Neural progenitor cell (in vitro differentiated cells): Measurements from ENCODE around the gene ASMT. TPM values are rescaled to one million over a fixed set of nuclear protein-coding genes. Genes with fewer than 3 reads are reported as not detected.

ENCODE experiments used
- DNase-seq: peaks from one replicate; pipeline ENCODE4 v3.0.0-alpha.2; 2016; ENCODE audit warnings: low spot score
- H2AFZ ChIP-seq: fragments of 200-600 bp; sonication (generic); replicated peaks from 2 replicates; pipeline ENCODE4 v1.6.1; 2016; ENCODE audit warnings: antibody characterized with exemption
- H3F3A ChIP-seq: fragments of 200-600 bp; sonication (generic); 2 replicates; pipeline ENCODE4 v1.6.1; 2016; ENCODE audit warnings: antibody characterized with exemption, low read depth
- H3K27ac ChIP-seq: fragments of 200-600 bp; sonication (generic); 2 replicates; pipeline ENCODE4 v1.5.1; 2016; ENCODE audit warnings: mild to moderate bottlenecking
- H3K27me3 ChIP-seq: fragments of 200-600 bp; sonication (generic); 2 replicates; pipeline ENCODE4 v1.6.1; 2016; ENCODE audit warnings: mild to moderate bottlenecking, moderate library complexity
- H3K36me3 ChIP-seq: fragments of 200-600 bp; sonication (generic); 2 replicates; pipeline ENCODE4 v1.5.1; 2016
- H3K4me1 ChIP-seq: fragments of 200-600 bp; sonication (generic); 2 replicates; pipeline ENCODE4 v1.6.1; 2016; ENCODE audit warnings: mixed run types
- H3K4me2 ChIP-seq: fragments of 200-600 bp; sonication (generic); 2 replicates; pipeline ENCODE4 v1.6.1; 2016
- H3K4me3 ChIP-seq: fragments of 200-600 bp; sonication (generic); 2 replicates; pipeline ENCODE4 v1.5.1; 2016
- H3K79me2 ChIP-seq: fragments of 200-600 bp; sonication (generic); 2 replicates; pipeline ENCODE4 v1.6.1; 2016; ENCODE audit warnings: low read depth
- H3K9ac ChIP-seq: fragments of 200-600 bp; sonication (generic); 2 replicates; pipeline ENCODE4 v1.6.1; 2016
- H3K9me3 ChIP-seq: fragments of 200-600 bp; sonication (generic); 2 replicates; pipeline ENCODE4 v1.5.1; 2016; ENCODE audit warnings: low read depth
- H4K20me1 ChIP-seq: fragments of 200-600 bp; sonication (generic); 2 replicates; pipeline ENCODE4 v1.6.1; 2016; ENCODE audit warnings: low read depth
- H3K27ac Mint-ChIP-seq: 3 replicates; pipeline ENCODE4 v1.8.0; 2021; ENCODE audit warnings: mixed read lengths
- H3K27me3 Mint-ChIP-seq: 2 replicates; pipeline ENCODE4 v1.8.0; 2022; ENCODE audit warnings: low read depth, mild to moderate bottlenecking, inconsistent platforms, moderate library complexity, mixed read lengths; ENCODE audit not compliant: insufficient read depth
- H3K36me3 Mint-ChIP-seq: 3 replicates; pipeline ENCODE4 v1.8.0; 2021; ENCODE audit warnings: mixed read lengths
- H3K4me1 Mint-ChIP-seq: 3 replicates; pipeline ENCODE4 v1.8.0; 2021; ENCODE audit warnings: mixed read lengths
- H3K4me3 Mint-ChIP-seq: 3 replicates; pipeline ENCODE4 v1.8.0; 2021; ENCODE audit warnings: mild to moderate bottlenecking, moderate library complexity, mixed read lengths
- H3K9me3 Mint-ChIP-seq: 3 replicates; pipeline ENCODE4 v1.8.0; 2020; ENCODE audit warnings: mixed read lengths
- EZH2 ChIP-seq: fragments of 200-600 bp; sonication (generic); IDR thresholded peaks from 2 replicates; pipeline ENCODE4 v1.6.1; 2017; ENCODE audit warnings: antibody characterized with exemption, mild to moderate bottlenecking, moderate library complexity
- EZH2phosphoT487 ChIP-seq: fragments of 200-600 bp; sonication (generic); IDR thresholded peaks from 2 replicates; pipeline ENCODE4 v1.6.1; 2017; ENCODE audit warnings: antibody characterized with exemption
- total RNA-seq: library from RNA; depleted of rRNA; stranded (reverse); fragments of >200 nt; gene quantifications from 2 replicates; pipeline ENCODE4 v1.2.3, GENCODE V29; 2015; ENCODE audit warnings: low replicate concordance
- TF ChIP-seq, protein P1 (sequence below): fragments of 200-600 bp; sonication (generic); IDR thresholded peaks from 2 replicates; pipeline ENCODE4 v1.5.1; 2017; ENCODE audit warnings: antibody characterized with exemption, mild to moderate bottlenecking

The ASMT gene
- total RNA-seq, 1 donor from 2014 or later = not detected

DNA sequence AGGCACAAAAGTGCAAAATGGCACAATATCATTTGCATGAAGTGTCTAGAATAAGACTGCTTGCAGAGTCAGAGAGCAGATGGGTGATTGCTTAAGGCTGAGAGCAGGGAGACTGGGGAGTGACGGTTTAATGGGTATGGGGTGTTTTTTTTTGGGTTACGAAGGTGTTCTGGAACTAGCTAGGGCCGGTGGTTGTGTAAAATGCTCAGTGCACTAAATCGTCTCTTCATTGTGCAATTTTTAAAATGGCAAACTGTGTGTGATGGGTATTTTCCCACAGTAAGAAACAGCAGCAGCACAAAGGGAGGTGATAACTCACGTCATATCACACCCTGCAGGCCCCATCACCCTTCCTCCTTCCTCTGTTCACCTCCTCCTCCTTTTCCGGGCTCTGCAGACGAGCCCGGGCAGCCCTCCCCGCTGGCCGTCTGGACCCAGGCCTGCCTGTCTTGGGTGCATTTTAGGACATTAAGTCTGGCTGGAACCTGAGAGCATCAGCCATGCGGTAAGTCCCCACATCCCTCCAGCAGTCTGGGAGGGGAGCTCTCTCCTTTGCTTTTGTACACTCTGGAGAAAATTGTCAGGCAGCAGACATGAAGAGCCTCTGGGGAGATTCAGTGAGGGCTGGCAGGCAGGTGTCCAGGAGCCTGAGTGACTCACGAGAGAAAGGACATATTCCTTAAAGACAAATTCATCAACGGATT is 42.7 kb downstream of the ASMT start:
- Histone ChIP-seq H2AFZ (peak overlapping the region; percentile 77), H3K36me3 (no peaks in the 10 kb centered on the region), H3K4me3 (no peak overlapping the region), H3K27me3 (no peaks in the 10 kb centered on the region), H3K27ac (peak overlapping the region; percentile 24), H3K4me1 (peaks cover 13% of the 10 kb centered on the region), H3K79me2 (no peaks in the 10 kb centered on the region), H3K9me3 (no peaks in the 10 kb centered on the region), H3K4me2 (peak overlapping the region; percentile 37), H4K20me1 (no peaks in the 10 kb centered on the region), H3K9ac (no peak overlapping the region), H3F3A (peaks cover 15% of the 10 kb centered on the region)
- peaks cover 33% of the 10 kb centered on the region for H3K4me1 Mint-ChIP-seq
- peak overlapping the region; percentile 16 for H3K4me3 Mint-ChIP-seq
- no peak for TF ChIP-seq EZH2phosphoT487
- TF ChIP-seq, protein P1, sequence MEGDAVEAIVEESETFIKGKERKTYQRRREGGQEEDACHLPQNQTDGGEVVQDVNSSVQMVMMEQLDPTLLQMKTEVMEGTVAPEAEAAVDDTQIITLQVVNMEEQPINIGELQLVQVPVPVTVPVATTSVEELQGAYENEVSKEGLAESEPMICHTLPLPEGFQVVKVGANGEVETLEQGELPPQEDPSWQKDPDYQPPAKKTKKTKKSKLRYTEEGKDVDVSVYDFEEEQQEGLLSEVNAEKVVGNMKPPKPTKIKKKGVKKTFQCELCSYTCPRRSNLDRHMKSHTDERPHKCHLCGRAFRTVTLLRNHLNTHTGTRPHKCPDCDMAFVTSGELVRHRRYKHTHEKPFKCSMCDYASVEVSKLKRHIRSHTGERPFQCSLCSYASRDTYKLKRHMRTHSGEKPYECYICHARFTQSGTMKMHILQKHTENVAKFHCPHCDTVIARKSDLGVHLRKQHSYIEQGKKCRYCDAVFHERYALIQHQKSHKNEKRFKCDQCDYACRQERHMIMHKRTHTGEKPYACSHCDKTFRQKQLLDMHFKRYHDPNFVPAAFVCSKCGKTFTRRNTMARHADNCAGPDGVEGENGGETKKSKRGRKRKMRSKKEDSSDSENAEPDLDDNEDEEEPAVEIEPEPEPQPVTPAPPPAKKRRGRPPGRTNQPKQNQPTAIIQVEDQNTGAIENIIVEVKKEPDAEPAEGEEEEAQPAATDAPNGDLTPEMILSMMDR = no peak
- TF ChIP-seq EZH2 = no peak
- peaks cover 12% of the 10 kb centered on the region for H3K9me3 Mint-ChIP-seq
- H3K27me3 Mint-ChIP-seq = peaks cover 14% of the 10 kb centered on the region
- H3K27ac Mint-ChIP-seq = peak overlapping the region; percentile 99
- peaks cover 3% of the 10 kb centered on the region for H3K36me3 Mint-ChIP-seq
- peak; percentile 42 for DNase-seq

DNA sequence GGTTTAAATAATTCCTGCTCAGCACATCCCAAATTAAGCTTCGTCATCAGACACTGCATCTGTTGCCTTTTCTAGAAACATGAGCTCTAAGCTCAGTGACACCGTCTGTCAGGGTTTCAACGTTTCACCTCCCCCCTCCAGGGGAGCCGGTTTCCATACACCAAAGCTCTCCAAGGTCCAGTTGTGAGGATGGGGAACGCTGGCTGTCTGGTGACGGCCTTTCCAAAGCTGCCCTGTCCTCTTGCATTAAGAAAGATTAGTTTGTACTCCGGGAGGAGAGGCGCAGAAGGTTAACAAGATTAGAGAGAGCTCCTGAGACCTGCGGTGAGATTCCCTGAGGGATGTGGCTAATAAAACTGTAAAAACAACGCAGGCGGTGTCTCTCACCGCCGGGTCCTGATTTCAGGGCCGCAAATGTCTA is 43.2 kb downstream of the ASMT start:
- peak overlapping the region; percentile 73 for H3K4me3 Mint-ChIP-seq
- peak overlapping the region; percentile 37 for H3K4me2 ChIP-seq

DNA sequence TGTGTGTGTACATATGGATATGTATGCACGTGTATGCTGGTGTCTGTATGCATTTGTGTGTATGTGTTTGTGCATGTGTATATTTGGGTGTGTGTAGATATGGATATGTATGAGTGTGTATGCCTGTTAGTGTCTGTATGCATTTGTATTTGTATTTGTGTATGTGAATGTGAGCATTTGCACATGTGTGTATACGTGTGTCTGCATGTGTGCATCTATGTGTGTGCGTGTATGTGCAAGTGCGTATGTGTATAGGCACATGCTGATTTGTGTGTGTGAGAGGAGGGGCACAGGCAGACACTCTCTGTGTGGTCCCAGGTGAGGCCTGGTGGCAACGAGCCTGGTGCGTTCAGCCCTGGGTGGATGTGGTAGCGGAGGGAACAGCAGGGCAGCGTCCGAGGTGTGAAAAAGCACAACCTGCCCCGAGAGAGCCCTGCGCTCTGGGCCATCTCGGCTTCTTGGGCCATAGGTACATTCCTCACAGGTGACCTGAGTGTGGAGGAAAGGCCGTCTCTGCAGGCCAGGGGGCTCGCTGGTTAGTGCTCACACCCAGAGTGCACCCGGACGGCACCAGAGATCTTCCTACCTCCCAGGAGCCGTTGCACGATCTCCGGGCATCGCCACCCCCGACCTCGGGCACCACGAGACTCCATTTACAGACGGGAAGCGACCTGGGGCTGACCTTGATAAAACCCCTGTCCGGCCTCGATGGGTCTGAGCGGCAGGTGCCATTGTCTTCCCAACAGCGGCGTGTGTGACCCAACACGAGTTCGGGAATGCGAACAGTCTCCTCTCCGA is 45.0 kb downstream of the ASMT start:
- no peak for DNase-seq
- peak overlapping the region; percentile 70 for H3K27ac Mint-ChIP-seq
- H3K9me3 Mint-ChIP-seq = peaks cover 8% of the 10 kb centered on the region
- Histone ChIP-seq H3K9me3 (no peaks in the 10 kb centered on the region), H3K27me3 (no peaks in the 10 kb centered on the region), H3K4me2 (no peak overlapping the region), H3K27ac (no peak overlapping the region), H3K79me2 (no peaks in the 10 kb centered on the region), H3K4me3 (no peak overlapping the region), H3K9ac (no peak overlapping the region), H4K20me1 (no peaks in the 10 kb centered on the region), H3K36me3 (no peaks in the 10 kb centered on the region), H3K4me1 (peaks cover 13% of the 10 kb centered on the region), H3F3A (peaks cover 13% of the 10 kb centered on the region), H2AFZ (no peak overlapping the region)
- peaks cover 12% of the 10 kb centered on the region for H3K27me3 Mint-ChIP-seq
- H3K4me3 Mint-ChIP-seq = peak overlapping the region; percentile 1
- H3K4me1 Mint-ChIP-seq = peaks cover 37% of the 10 kb centered on the region
- TF ChIP-seq EZH2phosphoT487 (no peak), EZH2 (no peak)
- TF ChIP-seq, protein P1 = no peak
- H3K36me3 Mint-ChIP-seq = peaks cover 3% of the 10 kb centered on the region

More for the DNA sequence above, 43.2 kb downstream of the ASMT start:
- no peaks in the 10 kb centered on the region for H4K20me1 ChIP-seq
- Mint-ChIP-seq H3K27ac (peak overlapping the region; percentile 99), H3K36me3 (peaks cover 3% of the 10 kb centered on the region), H3K27me3 (peaks cover 12% of the 10 kb centered on the region), H3K4me1 (peaks cover 33% of the 10 kb centered on the region), H3K9me3 (peaks cover 12% of the 10 kb centered on the region)
- no peaks in the 10 kb centered on the region for H3K36me3 ChIP-seq
- no peak overlapping the region for H3K4me3 ChIP-seq
- peaks cover 13% of the 10 kb centered on the region for H3K4me1 ChIP-seq
- no peaks in the 10 kb centered on the region for H3K27me3 ChIP-seq
- peak overlapping the region; percentile 77 for H2AFZ ChIP-seq
- H3K79me2 ChIP-seq = no peaks in the 10 kb centered on the region
- peak; percentile 52 for DNase-seq
- no peaks in the 10 kb centered on the region for H3K9me3 ChIP-seq
- peak overlapping the region; percentile 24 for H3K27ac ChIP-seq
- TF ChIP-seq, protein P1 = no peak
- TF ChIP-seq EZH2phosphoT487 (no peak), EZH2 (no peak)
- no peak overlapping the region for H3K9ac ChIP-seq
- peaks cover 14% of the 10 kb centered on the region for H3F3A ChIP-seq
